A673 (cell line): ENCODE measurements around the gene SYNDIG1L. TPM values are rescaled to one million over a fixed set of nuclear protein-coding genes. Genes with fewer than 3 reads are reported as not detected.

Experiments
- BruUV-seq: library from RNA; stranded (reverse); fragments of 400-500 nt; replicated peaks from 2 replicates; lab custom pipeline; 2021; lab: Mats Ljungman, UMichigan
- CTCF ChIA-PET: fragments of 300-600 bp; sonication (Branson Sonifier 250); formaldehyde crosslinking; loops from one replicate; lab custom pipeline; 2022; ENCODE audit warnings: antibody characterized with exemption; lab: Charles Lee
- POLR2A ChIA-PET: fragments of 300-600 bp; sonication (Branson Sonifier 250); formaldehyde crosslinking; loops from one replicate; lab custom pipeline; 2022; ENCODE audit warnings: antibody characterized with exemption; ENCODE audit not compliant: low non-redundant PET; lab: Charles Lee
- DNase-seq: peaks from one replicate; pipeline ENCODE4 v3.0.0-alpha.2; 2015; ENCODE audit warnings: low spot score
- H3K27ac ChIP-seq: fragments of 200-600 bp; sonication (generic); 2 replicates; pipeline ENCODE4 v1.5.1; 2016; ENCODE audit warnings: mixed run types, low read depth, mild to moderate bottlenecking, mixed read lengths, antibody characterized with exemption, low read length; ENCODE audit not compliant: poor library complexity, severe bottlenecking
- H3K27me3 ChIP-seq: fragments of 200-600 bp; sonication (generic); replicated peaks from 2 replicates; pipeline ENCODE4 v1.6.1; 2017; ENCODE audit warnings: mixed run types, low read depth, mild to moderate bottlenecking, mixed read lengths, antibody characterized with exemption, low read length; ENCODE audit not compliant: insufficient read depth, poor library complexity
- H3K36me3 ChIP-seq: fragments of 200-600 bp; sonication (generic); 2 replicates; pipeline ENCODE4 v1.6.1; 2016; ENCODE audit warnings: mixed run types, mild to moderate bottlenecking, mixed read lengths, antibody characterized with exemption, low read length; ENCODE audit not compliant: insufficient read depth, poor library complexity, severe bottlenecking
- H3K4me1 ChIP-seq: fragments of 200-600 bp; sonication (generic); 2 replicates; pipeline ENCODE4 v1.6.1; 2017; ENCODE audit warnings: mixed run types, mild to moderate bottlenecking, mixed read lengths, antibody characterized with exemption, low read length; ENCODE audit not compliant: insufficient read depth, poor library complexity, severe bottlenecking
- H3K4me3 ChIP-seq: fragments of 200-600 bp; sonication (generic); 2 replicates; pipeline ENCODE4 v1.5.1; 2016; ENCODE audit warnings: low read depth, mixed run types, mild to moderate bottlenecking, mixed read lengths, low read length; ENCODE audit not compliant: poor library complexity, severe bottlenecking
- H3K9me3 ChIP-seq: fragments of 200-600 bp; sonication (generic); 2 replicates; pipeline ENCODE4 v1.6.1; 2016; ENCODE audit warnings: mixed run types, low read depth, mild to moderate bottlenecking, mixed read lengths, antibody characterized with exemption, low read length; ENCODE audit not compliant: poor library complexity, severe bottlenecking
- EZH2 ChIP-seq: fragments of 200-600 bp; sonication (generic); IDR thresholded peaks from 2 replicates; pipeline ENCODE4 v1.6.1; 2017; ENCODE audit warnings: borderline replicate concordance, low read depth, mild to moderate bottlenecking, mixed read lengths, antibody characterized with exemption, low read length; ENCODE audit not compliant: poor library complexity, severe bottlenecking
- intact Hi-C: fragments of 100-400 bp; cut with micrococcal nuclease; formaldehyde crosslinking; loops from one replicate; pipeline ENCODE4 v1.10.0; 2022; ENCODE audit not compliant: unreplicated experiment
- total RNA-seq: library from RNA; stranded (reverse); gene quantifications from 2 replicates; pipeline ENCODE4 v1.2.3, GENCODE V29; 2021
- TF ChIP-seq, protein P1 (sequence below): fragments of 300-800, 200-600 bp; sonication (generic); conservative IDR thresholded peaks from 2 replicates; pipeline ENCODE4 v1.5.1; 2017; ENCODE audit warnings: low read depth, mild to moderate bottlenecking, antibody characterized with exemption, low read length, moderate library complexity, mixed read lengths

SYNDIG1L gene
- total RNA-seq, 1 experiment from 2014 or later: not detected

DNA sequence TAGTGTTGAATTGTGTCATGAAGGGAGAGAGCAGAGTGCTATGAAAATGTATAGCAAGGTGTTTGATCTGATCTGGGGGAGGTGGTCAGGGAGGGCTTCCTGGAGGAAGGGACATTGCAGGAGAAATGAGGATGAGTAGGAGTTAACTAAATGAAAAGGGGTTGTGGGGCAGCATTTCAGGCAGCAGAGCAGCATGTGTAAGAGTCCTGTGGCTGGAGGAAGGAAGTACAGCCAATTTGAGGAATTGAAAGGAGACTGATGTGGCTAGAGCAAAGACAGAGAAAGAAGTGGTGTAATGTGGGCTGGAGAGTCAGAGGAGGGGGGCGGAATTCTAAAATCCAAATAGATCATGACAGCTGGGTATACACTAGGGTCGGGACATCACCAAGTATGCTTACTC is 46.6 kb upstream of the SYNDIG1L start:
- TF ChIP-seq, protein P1, sequence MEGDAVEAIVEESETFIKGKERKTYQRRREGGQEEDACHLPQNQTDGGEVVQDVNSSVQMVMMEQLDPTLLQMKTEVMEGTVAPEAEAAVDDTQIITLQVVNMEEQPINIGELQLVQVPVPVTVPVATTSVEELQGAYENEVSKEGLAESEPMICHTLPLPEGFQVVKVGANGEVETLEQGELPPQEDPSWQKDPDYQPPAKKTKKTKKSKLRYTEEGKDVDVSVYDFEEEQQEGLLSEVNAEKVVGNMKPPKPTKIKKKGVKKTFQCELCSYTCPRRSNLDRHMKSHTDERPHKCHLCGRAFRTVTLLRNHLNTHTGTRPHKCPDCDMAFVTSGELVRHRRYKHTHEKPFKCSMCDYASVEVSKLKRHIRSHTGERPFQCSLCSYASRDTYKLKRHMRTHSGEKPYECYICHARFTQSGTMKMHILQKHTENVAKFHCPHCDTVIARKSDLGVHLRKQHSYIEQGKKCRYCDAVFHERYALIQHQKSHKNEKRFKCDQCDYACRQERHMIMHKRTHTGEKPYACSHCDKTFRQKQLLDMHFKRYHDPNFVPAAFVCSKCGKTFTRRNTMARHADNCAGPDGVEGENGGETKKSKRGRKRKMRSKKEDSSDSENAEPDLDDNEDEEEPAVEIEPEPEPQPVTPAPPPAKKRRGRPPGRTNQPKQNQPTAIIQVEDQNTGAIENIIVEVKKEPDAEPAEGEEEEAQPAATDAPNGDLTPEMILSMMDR: no peak
- no peak for TF ChIP-seq EZH2
- no peaks in the 10 kb centered on the region for H3K4me1 ChIP-seq
- H3K9me3 ChIP-seq: no peaks in the 10 kb centered on the region
- intact Hi-C loops: no loop called here
- H3K27me3 ChIP-seq: no peaks in the 10 kb centered on the region
- no peaks in the 10 kb centered on the region for H3K36me3 ChIP-seq
- H3K4me3 ChIP-seq: no peak overlapping the region
- CTCF ChIA-PET: no interaction called here
- POLR2A ChIA-PET: no interaction called here
- no TSS peak for BruUV-seq
- no peak overlapping the region for H3K27ac ChIP-seq
- no peak for DNase-seq

- CTCF ChIA-PET: no interaction called here
- TF ChIP-seq, protein P1: no peak
- no peak for TF ChIP-seq EZH2
- POLR2A ChIA-PET: no interaction called here
- no TSS peak for BruUV-seq
- DNase-seq: no peak
- Histone ChIP-seq H3K4me3 (no peak overlapping the region), H3K36me3 (no peaks in the 10 kb centered on the region), H3K4me1 (no peaks in the 10 kb centered on the region), H3K27ac (no peak overlapping the region), H3K9me3 (no peaks in the 10 kb centered on the region), H3K27me3 (peaks cover 5% of the 10 kb centered on the region)
- intact Hi-C loops: no loop called here
Measured at GRCh38 chr14:74469548-74470518, 43.8 kb upstream of the SYNDIG1L start.

- no peak for DNase-seq
Measured at GRCh38 chr14:74468513-74468912, 42.5 kb upstream of the SYNDIG1L start.

More at GRCh38 chr14:74468513-74468912, 42.5 kb upstream of the SYNDIG1L start:
- BruUV-seq: no TSS peak
- H3K27ac ChIP-seq: no peak overlapping the region
- intact Hi-C loops: no loop called here
- H3K36me3 ChIP-seq: no peaks in the 10 kb centered on the region
- no peaks in the 10 kb centered on the region for H3K4me1 ChIP-seq
- ChIA-PET CTCF (no interaction called here), POLR2A (no interaction called here)
- no peak for TF ChIP-seq EZH2
- TF ChIP-seq, protein P1: no peak
- no peak overlapping the region for H3K4me3 ChIP-seq
- H3K9me3 ChIP-seq: no peaks in the 10 kb centered on the region
- peaks cover 5% of the 10 kb centered on the region for H3K27me3 ChIP-seq
